ENCODE results near the gene PRLR. TPM values are rescaled to one million over a fixed set of nuclear protein-coding genes. Genes with fewer than 3 reads are reported as not detected.

PRLR gene
- total RNA-seq, 1 donor from 2014 or later: 0.21 TPM

DNA sequence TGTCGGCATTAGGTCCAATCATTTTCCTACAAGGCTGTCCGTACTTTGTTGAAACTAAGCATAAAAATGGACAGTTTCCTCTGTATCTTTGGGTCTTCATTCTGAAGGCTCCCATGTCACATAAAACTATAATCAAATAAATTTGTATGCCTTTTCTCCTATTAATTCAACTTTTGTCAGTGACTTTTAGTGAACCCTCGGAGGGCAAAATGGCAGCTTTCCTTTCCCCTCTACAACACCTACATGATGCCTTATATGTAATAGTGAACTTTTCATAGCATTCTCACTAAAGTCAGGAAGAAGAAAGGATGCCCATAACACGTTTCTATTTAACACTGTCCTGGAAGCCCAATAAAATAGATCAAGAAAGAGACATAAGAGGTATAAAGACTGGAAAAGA is 177.4 kb downstream of the PRLR start:
- Mint-ChIP-seq H3K4me3 (ENCODE audit: unreplicated experiment) (no peak overlapping the region), H3K4me1 (ENCODE audit: unreplicated experiment) (no peaks in the 10 kb centered on the region), H3K27me3 (ENCODE audit: unreplicated experiment) (peaks cover 1% of the 10 kb centered on the region), H3K27ac (ENCODE audit: unreplicated experiment) (no peak overlapping the region), H3K36me3 (ENCODE audit: low read depth, unreplicated experiment) (no peaks in the 10 kb centered on the region), H3K9me3 (ENCODE audit: unreplicated experiment) (no peaks in the 10 kb centered on the region)
- no peak for TF ChIP-seq CTCF (IDR thresholded peaks at IDR 0.05; ENCODE audit: unreplicated experiment)
- no peak for DNase-seq (ENCODE audit: low spot score)

DNA sequence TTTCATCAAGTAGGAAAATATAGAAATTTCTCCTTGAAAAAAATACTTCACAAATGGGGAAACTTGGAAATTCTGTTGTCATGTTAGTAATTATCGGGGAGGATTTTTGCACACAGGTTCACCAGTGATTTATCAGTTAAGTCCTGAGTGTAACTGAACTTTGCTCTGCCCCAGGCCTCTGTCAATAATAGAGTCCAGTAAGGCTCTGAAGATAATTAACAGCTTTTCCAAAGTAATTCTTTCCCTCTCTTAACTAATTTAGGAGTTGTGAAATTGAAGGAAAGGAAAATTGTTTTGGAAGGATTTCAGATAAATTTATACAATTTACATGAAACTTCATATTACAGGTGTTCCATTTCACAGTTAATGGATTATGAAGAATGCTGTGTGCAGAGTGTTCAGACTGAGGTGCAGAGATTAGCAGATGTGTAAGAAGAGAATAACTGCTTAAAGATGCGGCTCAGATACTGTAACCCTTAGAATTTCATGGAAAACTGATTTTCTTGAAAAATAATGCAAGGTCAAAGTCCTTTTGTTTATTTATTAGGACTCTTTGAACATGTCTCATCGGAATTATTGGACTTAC is 179.7 kb downstream of the PRLR start:
- Mint-ChIP-seq H3K27ac (ENCODE audit: unreplicated experiment) (no peak overlapping the region), H3K36me3 (ENCODE audit: low read depth, unreplicated experiment) (no peaks in the 10 kb centered on the region), H3K4me3 (ENCODE audit: unreplicated experiment) (no peak overlapping the region), H3K27me3 (ENCODE audit: unreplicated experiment) (peaks cover 1% of the 10 kb centered on the region), H3K9me3 (ENCODE audit: unreplicated experiment) (no peaks in the 10 kb centered on the region), H3K4me1 (ENCODE audit: unreplicated experiment) (no peaks in the 10 kb centered on the region)
- DNase-seq (ENCODE audit: low spot score): no peak
- no peak for TF ChIP-seq CTCF (IDR thresholded peaks at IDR 0.05; ENCODE audit: unreplicated experiment)

- TF ChIP-seq CTCF (IDR thresholded peaks at IDR 0.05; ENCODE audit: unreplicated experiment): no peak
- no peaks in the 10 kb centered on the region for H3K36me3 Mint-ChIP-seq (ENCODE audit: low read depth, unreplicated experiment)
- DNase-seq (ENCODE audit: low spot score): no peak
- peaks cover 1% of the 10 kb centered on the region for H3K27me3 Mint-ChIP-seq (ENCODE audit: unreplicated experiment)
- no peak overlapping the region for H3K4me3 Mint-ChIP-seq (ENCODE audit: unreplicated experiment)
- H3K4me1 Mint-ChIP-seq (ENCODE audit: unreplicated experiment): no peaks in the 10 kb centered on the region
- H3K9me3 Mint-ChIP-seq (ENCODE audit: unreplicated experiment): no peaks in the 10 kb centered on the region
- H3K27ac Mint-ChIP-seq (ENCODE audit: unreplicated experiment): no peak overlapping the region
Measured at GRCh38 chr5:35048910-35049309, 181.4 kb downstream of the PRLR start.

DNA sequence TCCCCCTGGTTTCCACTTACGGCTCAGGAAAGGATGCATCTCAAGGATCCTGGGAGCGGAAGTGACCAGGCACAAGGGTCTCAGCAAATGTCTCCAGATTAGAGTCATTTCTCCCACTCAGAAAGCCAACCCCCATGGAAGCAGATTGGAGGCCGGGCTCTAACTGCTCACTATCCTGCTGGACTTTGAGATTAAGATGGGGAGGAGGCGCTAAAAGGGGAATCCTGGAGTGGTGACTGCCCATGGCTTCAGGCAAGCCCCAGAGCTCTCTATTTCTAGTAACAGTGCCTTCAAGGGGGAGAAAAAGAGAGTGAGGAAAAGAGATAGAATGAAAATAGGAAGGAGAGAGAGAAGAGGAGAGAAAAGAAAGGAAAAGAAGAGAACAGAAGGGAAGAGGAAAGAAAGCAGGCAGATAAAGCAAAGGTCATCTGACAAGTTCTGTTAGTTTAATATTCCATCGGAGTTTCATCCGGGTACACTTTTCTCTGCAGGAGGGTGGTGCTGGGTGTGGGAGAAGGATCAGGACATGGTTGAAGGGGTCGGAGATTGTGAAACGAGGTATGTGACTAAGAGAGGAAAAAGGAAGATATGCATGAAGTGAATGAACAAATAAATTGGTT is 182.4 kb downstream of the PRLR start, which contains the start of gene AGXT2:
AGXT2 (minus strand) TSS at position 165 of the 620 bp plus-strand sequence; CDS start at position 108, 57 bp downstream.
- Mint-ChIP-seq H3K9me3 (ENCODE audit: unreplicated experiment) (no peaks in the 10 kb centered on the region), H3K4me3 (ENCODE audit: unreplicated experiment) (no peak within 1 kb of the TSS), H3K27ac (ENCODE audit: unreplicated experiment) (no peak within 1 kb of the TSS)

More for the DNA sequence above, 182.4 kb downstream of the PRLR start, which contains the start of gene AGXT2:
- no peak for TF ChIP-seq CTCF (IDR thresholded peaks at IDR 0.05; ENCODE audit: unreplicated experiment)
- Mint-ChIP-seq H3K27me3 (ENCODE audit: unreplicated experiment) (peaks cover 1% of the 10 kb centered on the region), H3K4me1 (ENCODE audit: unreplicated experiment) (no peaks in the 10 kb centered on the region), H3K36me3 (ENCODE audit: low read depth, unreplicated experiment) (no peaks in the 10 kb centered on the region)
- no peak for DNase-seq (ENCODE audit: low spot score)
